Parathyroid adenoma (tissue), 2 donors: ENCODE measurements around the gene KLHL29.
A peak's percentile ranks its signal among the peaks of the same experiment; 100 is the strongest.

Experiments
- H2AFZ ChIP-seq: fragments of 300-600 bp; sonication (generic); one replicate; pipeline ENCODE4 v1.7.0; 2017; ENCODE audit warnings: antibody characterized with exemption, mild to moderate bottlenecking
- H3K27ac ChIP-seq: fragments of 300-600 bp; sonication (generic); one replicate; pipeline ENCODE4 v1.7.0; 2017
- H3K27me3 ChIP-seq: fragments of 300-600 bp; sonication (generic); one replicate; pipeline ENCODE4 v1.7.0; 2017; ENCODE audit warnings: low read length; ENCODE audit not compliant: control insufficient read depth, insufficient read depth
- H3K36me3 ChIP-seq: fragments of 300-600 bp; sonication (generic); one replicate; pipeline ENCODE4 v1.7.0; 2017; ENCODE audit warnings: low read length; ENCODE audit not compliant: control insufficient read depth, insufficient read depth
- H3K4me1 ChIP-seq: fragments of 300-600 bp; sonication (generic); one replicate; pipeline ENCODE4 v1.7.0; 2017; ENCODE audit warnings: control low read depth
- H3K4me2 ChIP-seq: fragments of 300-600 bp; sonication (generic); one replicate; pipeline ENCODE4 v1.7.0; 2017; ENCODE audit warnings: low read length
- H3K4me3 ChIP-seq: fragments of 300-600 bp; sonication (generic); one replicate; pipeline ENCODE4 v1.7.0; 2017; ENCODE audit warnings: low read depth, low read length
- H3K79me2 ChIP-seq: fragments of 300-600 bp; sonication (generic); one replicate; pipeline ENCODE4 v1.7.0; 2017; ENCODE audit warnings: control low read depth
- H3K9ac ChIP-seq: fragments of 300-600 bp; sonication (generic); one replicate; pipeline ENCODE4 v1.7.0; 2017; ENCODE audit warnings: mild to moderate bottlenecking
- H3K9me3 ChIP-seq: fragments of 300-600 bp; sonication (generic); one replicate; pipeline ENCODE4 v1.7.0; 2017; ENCODE audit warnings: low read length; ENCODE audit not compliant: control insufficient read depth
- TF ChIP-seq, protein P1 (sequence below): fragments of 300-600 bp; sonication (generic); IDR thresholded peaks from one replicate; pipeline ENCODE4 v1.7.0; 2017; ENCODE audit warnings: antibody characterized with exemption, mild to moderate bottlenecking
- donor health status: primary hyperparathyroidism.

KLHL29 gene

DNA sequence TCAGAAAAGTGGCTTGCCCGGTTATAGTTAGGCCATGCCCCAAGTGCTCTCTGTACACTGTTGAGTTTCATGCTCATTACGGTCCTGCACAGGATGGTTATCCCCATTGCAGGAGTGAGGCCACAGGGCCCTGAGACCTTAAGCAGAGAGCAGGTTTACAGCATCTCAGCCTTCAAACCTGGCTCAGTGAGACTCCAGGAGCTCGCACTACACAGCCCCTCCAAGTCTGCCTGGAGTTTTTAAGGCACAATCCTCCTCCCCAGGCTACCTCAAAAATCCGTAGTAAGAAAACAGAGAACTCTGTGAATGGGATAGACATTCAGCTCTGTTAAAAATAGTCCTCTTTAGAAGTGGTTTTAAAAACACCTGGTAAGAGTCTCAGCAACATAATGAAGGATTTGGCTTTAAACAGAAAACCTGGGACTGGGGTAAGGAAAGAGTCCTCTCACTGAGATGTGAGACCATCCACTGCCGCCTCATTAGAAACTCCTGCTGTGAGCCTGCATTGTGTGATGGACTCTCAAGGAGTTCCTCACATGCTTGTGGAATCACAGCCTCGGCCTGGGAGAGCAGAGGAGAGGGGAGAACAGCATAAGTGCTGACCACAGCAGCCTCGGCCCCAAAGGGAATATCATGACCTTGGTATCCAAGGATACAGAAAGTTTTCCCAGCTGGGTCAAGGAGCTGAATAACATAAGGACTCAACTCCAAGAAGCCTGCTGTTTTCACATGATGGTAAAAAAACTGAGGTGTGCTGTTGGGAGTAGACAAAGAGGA is 327.2 kb downstream of the KLHL29 start:
- Histone ChIP-seq H3K4me1 (no peaks in the 10 kb centered on the region), H3K27me3 (no peaks in the 10 kb centered on the region), H3K4me2 (peak overlapping the region; percentile 7), H3K79me2 (no peaks in the 10 kb centered on the region), H3K36me3 (no peaks in the 10 kb centered on the region), H3K9ac (no peak overlapping the region), H3K9me3 (no peaks in the 10 kb centered on the region), H3K4me3 (no peak overlapping the region), H2AFZ (no peak overlapping the region), H3K27ac (peak overlapping the region; percentile 16)
- TF ChIP-seq, protein P1, sequence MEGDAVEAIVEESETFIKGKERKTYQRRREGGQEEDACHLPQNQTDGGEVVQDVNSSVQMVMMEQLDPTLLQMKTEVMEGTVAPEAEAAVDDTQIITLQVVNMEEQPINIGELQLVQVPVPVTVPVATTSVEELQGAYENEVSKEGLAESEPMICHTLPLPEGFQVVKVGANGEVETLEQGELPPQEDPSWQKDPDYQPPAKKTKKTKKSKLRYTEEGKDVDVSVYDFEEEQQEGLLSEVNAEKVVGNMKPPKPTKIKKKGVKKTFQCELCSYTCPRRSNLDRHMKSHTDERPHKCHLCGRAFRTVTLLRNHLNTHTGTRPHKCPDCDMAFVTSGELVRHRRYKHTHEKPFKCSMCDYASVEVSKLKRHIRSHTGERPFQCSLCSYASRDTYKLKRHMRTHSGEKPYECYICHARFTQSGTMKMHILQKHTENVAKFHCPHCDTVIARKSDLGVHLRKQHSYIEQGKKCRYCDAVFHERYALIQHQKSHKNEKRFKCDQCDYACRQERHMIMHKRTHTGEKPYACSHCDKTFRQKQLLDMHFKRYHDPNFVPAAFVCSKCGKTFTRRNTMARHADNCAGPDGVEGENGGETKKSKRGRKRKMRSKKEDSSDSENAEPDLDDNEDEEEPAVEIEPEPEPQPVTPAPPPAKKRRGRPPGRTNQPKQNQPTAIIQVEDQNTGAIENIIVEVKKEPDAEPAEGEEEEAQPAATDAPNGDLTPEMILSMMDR, result no peak

DNA sequence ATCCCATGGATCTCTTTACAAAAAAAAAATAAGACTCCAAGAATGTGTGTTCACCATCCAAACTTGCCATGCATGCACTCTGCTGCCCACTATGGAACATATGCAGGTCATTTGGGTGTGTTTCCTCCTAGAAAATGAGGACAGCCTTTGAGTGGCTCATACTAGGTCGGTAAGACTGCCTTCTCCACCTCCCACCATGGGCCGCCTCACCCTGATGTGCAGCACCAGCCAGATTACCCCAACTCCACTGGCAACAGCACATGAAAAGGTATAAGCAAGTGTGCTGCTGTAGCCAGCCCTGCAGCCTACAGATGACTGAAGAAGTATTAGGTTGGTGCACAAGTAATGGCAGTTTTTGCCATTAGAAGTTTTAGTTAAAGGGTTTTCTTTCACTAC is 327.8 kb downstream of the KLHL29 start:
- H3K27me3 ChIP-seq, result no peaks in the 10 kb centered on the region
- H3K9me3 ChIP-seq, result no peaks in the 10 kb centered on the region
- TF ChIP-seq, protein P1, result no peak
- H3K36me3 ChIP-seq, result no peaks in the 10 kb centered on the region
- H3K79me2 ChIP-seq, result no peaks in the 10 kb centered on the region
- no peaks in the 10 kb centered on the region for H3K4me1 ChIP-seq
- H3K4me2 ChIP-seq, result no peak overlapping the region
- no peak overlapping the region for H3K4me3 ChIP-seq
- peak overlapping the region; percentile 16 for H3K27ac ChIP-seq
- H3K9ac ChIP-seq, result no peak overlapping the region
- no peak overlapping the region for H2AFZ ChIP-seq

DNA sequence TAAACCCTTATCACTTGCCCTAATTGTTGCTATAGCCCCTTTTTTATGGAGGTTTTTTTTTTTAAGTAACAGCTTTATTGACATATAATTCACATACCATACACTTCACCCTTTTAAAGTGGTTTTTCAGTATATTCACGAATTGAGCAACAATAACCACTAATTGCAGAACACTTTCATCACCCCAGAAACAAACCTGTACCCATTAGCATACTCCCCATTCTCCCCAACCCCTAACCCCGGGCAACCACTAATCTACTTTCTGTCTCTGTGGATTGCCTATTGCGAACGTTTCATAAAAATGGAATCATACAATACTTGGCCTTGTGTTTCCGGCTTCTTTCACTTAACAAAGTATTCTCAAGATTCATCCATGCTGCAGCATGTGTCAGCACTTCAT is 328.4 kb downstream of the KLHL29 start:
- Histone ChIP-seq H3K9ac (no peak overlapping the region), H3K9me3 (no peaks in the 10 kb centered on the region), H3K4me2 (no peak overlapping the region), H2AFZ (no peak overlapping the region), H3K79me2 (no peaks in the 10 kb centered on the region), H3K27me3 (no peaks in the 10 kb centered on the region), H3K4me3 (no peak overlapping the region), H3K36me3 (no peaks in the 10 kb centered on the region), H3K4me1 (no peaks in the 10 kb centered on the region), H3K27ac (no peak overlapping the region)
- TF ChIP-seq, protein P1, result no peak

DNA sequence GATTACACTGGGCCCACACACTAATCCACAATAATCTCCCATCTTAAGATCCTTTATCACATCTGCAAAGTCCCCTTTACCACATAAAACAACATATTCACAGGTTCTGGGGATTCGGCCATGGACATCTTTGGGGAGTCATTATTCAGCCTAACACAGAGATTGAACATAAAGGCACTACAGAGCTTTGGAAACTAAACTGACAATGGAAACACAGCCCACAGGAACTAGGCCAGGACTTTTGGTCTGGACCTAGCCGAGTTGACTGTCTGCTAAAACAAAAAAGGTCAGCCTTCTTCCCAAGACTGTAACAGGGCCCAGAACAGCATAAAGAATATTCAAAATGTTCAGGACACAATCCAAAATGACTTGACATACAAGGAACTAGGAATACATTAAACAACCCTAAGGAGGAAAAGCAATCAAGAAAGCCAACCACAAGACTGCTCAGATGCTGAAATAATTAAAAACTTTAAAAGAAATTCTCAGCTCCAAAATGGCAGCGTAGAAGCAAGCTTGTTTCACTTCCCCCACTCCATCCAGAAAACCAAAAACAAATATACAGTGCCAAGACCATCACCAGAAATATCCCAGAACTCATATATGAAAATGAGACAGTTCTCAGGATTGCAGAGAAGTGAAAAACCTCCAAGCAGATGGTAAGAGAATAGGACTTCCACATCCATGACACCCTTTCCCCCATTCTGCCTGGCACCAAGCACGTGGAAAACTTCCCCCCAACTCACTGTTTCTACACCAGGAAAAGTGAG is 334.1 kb downstream of the KLHL29 start:
- H3K27ac ChIP-seq, result no peak overlapping the region

More for the DNA sequence above, 334.1 kb downstream of the KLHL29 start:
- Histone ChIP-seq H2AFZ (no peak overlapping the region), H3K4me2 (no peak overlapping the region), H3K4me1 (peaks cover 4% of the 10 kb centered on the region), H3K27me3 (no peaks in the 10 kb centered on the region), H3K9ac (no peak overlapping the region), H3K36me3 (no peaks in the 10 kb centered on the region), H3K9me3 (no peaks in the 10 kb centered on the region), H3K79me2 (peaks cover 6% of the 10 kb centered on the region), H3K4me3 (no peak overlapping the region)
- TF ChIP-seq, protein P1, result no peak
